SU-DHL-6 (cell line): Measurements from ENCODE around the gene ALPK1.

ENCODE experiments used
- CTCF ChIP-seq: fragments of 200-600 bp; sonication (generic); IDR thresholded peaks from one replicate; pipeline ENCODE4 v1.5.1; 2017; ENCODE audit warnings: antibody characterized with exemption, mild to moderate bottlenecking, low read length, moderate library complexity; ENCODE audit not compliant: insufficient read depth, poor library complexity, severe bottlenecking
- EZH2phosphoT487 ChIP-seq: fragments of 200-600 bp; sonication (generic), shearing (Covaris generic); conservative IDR thresholded peaks from 2 replicates; pipeline ENCODE4 v1.6.1; 2018; ENCODE audit warnings: mild to moderate bottlenecking, antibody characterized with exemption, low read length, moderate library complexity, mixed read lengths

GRCh38 chr4:112451831-112452230, 154.7 kb downstream of the ALPK1 start:
- TF ChIP-seq CTCF (no peak), EZH2phosphoT487 (no peak)
